ENCODE measurements around the gene NFYA.

NFYA gene

GRCh38 chr6:41047306-41047705, 25.5 kb upstream of the NFYA start:
- no peak for DNase-seq

GRCh38 chr6:41047745-41048732, 24.7 kb upstream of the NFYA start:
- DNase-seq: no peak

GRCh38 chr6:41049521-41049920, 23.3 kb upstream of the NFYA start:
- DNase-seq: no peak

- no peak for DNase-seq
Measured at GRCh38 chr6:41049955-41050354, 22.8 kb upstream of the NFYA start.

GRCh38 chr6:41050536-41050935, 22.2 kb upstream of the NFYA start:
- no peak for DNase-seq

GRCh38 chr6:41051873-41052272, 20.9 kb upstream of the NFYA start:
- DNase-seq: no peak

GRCh38 chr6:41053041-41053440, 19.7 kb upstream of the NFYA start, which contains the start of gene APOBEC2:
APOBEC2 (plus strand) TSS chr6:41053202; CDS start chr6:41053348, 146 bp downstream.
- no peak for DNase-seq

- no peak for DNase-seq
Measured at GRCh38 chr6:41054511-41054910, 18.3 kb upstream of the NFYA start.

GRCh38 chr6:41055149-41055548, 17.6 kb upstream of the NFYA start:
- DNase-seq: no peak

- DNase-seq: no peak
Measured at GRCh38 chr6:41056768-41057490, 15.8 kb upstream of the NFYA start.

GRCh38 chr6:41058783-41059181, 14.0 kb upstream of the NFYA start:
- no peak for DNase-seq

- no peak for DNase-seq
Measured at GRCh38 chr6:41059556-41059955, 13.2 kb upstream of the NFYA start.

- no peak for DNase-seq
Measured at GRCh38 chr6:41061196-41061726, 11.5 kb upstream of the NFYA start.

- no peak for DNase-seq
Measured at GRCh38 chr6:41062056-41062455, 10.7 kb upstream of the NFYA start.

- no peak for DNase-seq
Measured at GRCh38 chr6:41063884-41064285, 8.9 kb upstream of the NFYA start.

GRCh38 chr6:41064841-41065240, 7.9 kb upstream of the NFYA start:
- no peak for DNase-seq

- DNase-seq: no peak
Measured at GRCh38 chr6:41065550-41066026, 7.2 kb upstream of the NFYA start.

- peak; percentile 81 for DNase-seq
Measured at GRCh38 chr6:41066867-41067304, 5.9 kb upstream of the NFYA start.

GRCh38 chr6:41071501-41071922, 1.3 kb upstream of the NFYA start:
- peak; percentile 78 for DNase-seq

- peak; percentile 100 for DNase-seq
Measured at GRCh38 chr6:41071923-41072835, 595 bp upstream of the NFYA start, which contains the start of gene OARD1. OARD1 (minus strand) TSS chr6:41072356; CDS start chr6:41071634, 722 bp downstream.

- DNase-seq: peak; percentile 85
Measured at GRCh38 chr6:41073203-41073967, 611 bp downstream of the NFYA start.
